ENCODE results near the gene IL4R. TPM values are rescaled to one million over a fixed set of nuclear protein-coding genes. Genes with fewer than 3 reads are reported as not detected.

IL4R gene
- total and polyA plus RNA-seq, 2 of the 13 experiments (the other 11 are each of a cell fraction or from before 2014, with no cell fraction given): 15.9 to 49.6 TPM

DNA sequence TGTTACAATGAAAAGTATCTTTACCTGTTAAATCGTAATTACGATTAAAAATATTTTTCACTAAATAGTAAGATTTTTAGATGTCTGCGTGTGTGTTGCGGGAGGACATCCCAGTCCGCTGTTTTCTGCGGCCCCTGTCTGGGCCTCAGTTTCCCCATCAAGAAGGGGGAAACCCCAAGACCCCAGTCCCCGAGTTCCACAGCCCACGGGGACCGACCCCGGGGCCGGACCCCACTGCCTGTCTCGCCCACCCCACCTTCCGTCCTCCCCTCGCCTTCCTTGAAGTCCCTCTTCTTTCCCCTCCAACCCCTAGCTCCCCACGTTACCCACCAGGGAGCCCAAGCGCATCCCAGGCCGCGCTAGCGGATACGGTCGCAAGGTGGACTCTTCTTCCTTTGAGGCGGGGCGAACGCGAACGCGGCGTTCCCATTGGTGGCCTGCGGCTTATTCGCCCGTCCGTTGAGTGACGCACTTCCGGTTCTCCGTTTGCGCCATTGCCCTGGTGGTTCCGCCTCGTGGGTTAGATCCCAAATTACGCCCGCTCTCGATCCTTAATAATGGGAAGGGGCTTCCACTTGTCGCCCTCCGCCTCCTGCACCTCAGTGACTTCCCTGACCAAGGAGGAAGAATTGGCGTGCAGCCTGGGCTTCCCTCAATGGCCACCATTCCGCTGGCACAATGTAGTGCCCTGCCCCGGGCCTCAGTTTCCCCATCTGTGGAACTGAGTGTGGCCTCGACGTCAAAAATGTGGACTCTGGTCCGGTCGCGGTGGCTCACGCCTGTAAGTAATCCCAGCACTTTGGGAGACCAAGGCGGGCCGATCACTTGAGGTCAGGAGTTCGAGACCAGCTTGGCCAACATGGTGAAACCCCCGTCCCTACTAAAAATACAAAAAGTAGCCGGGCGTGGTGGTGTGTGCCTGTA is 45.1 kb upstream of the IL4R start, which contains the start of gene NSMCE1 (continued):
- TF ChIP-seq, protein P1, sequence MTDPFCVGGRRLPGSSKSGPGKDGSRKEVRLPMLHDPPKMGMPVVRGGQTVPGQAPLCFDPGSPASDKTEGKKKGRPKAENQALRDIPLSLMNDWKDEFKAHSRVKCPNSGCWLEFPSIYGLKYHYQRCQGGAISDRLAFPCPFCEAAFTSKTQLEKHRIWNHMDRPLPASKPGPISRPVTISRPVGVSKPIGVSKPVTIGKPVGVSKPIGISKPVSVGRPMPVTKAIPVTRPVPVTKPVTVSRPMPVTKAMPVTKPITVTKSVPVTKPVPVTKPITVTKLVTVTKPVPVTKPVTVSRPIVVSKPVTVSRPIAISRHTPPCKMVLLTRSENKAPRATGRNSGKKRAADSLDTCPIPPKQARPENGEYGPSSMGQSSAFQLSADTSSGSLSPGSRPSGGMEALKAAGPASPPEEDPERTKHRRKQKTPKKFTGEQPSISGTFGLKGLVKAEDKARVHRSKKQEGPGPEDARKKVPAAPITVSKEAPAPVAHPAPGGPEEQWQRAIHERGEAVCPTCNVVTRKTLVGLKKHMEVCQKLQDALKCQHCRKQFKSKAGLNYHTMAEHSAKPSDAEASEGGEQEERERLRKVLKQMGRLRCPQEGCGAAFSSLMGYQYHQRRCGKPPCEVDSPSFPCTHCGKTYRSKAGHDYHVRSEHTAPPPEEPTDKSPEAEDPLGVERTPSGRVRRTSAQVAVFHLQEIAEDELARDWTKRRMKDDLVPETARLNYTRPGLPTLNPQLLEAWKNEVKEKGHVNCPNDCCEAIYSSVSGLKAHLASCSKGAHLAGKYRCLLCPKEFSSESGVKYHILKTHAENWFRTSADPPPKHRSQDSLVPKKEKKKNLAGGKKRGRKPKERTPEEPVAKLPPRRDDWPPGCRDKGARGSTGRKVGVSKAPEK (CRISPR knock-in tag; IDR thresholded peaks at IDR 0.05; ENCODE audit: borderline replicate concordance): no peak; the same call in 1 of the 2 replicates
- TF ChIP-seq ELF3 (CRISPR knock-in tag; IDR thresholded peaks at IDR 0.05): peak; percentile 69
- TF ChIP-seq DNMT3B (CRISPR knock-in tag; conservative IDR thresholded peaks at IDR 0.05): 0 out of 2 replicates have a peak, but pooled peaks have one; percentile 27
- peak; percentile 44 for TF ChIP-seq RBM39 (IDR thresholded peaks at IDR 0.05; ENCODE audit: low read depth, low read length, poor library complexity, severe bottlenecking)
- TF ChIP-seq, protein P2, sequence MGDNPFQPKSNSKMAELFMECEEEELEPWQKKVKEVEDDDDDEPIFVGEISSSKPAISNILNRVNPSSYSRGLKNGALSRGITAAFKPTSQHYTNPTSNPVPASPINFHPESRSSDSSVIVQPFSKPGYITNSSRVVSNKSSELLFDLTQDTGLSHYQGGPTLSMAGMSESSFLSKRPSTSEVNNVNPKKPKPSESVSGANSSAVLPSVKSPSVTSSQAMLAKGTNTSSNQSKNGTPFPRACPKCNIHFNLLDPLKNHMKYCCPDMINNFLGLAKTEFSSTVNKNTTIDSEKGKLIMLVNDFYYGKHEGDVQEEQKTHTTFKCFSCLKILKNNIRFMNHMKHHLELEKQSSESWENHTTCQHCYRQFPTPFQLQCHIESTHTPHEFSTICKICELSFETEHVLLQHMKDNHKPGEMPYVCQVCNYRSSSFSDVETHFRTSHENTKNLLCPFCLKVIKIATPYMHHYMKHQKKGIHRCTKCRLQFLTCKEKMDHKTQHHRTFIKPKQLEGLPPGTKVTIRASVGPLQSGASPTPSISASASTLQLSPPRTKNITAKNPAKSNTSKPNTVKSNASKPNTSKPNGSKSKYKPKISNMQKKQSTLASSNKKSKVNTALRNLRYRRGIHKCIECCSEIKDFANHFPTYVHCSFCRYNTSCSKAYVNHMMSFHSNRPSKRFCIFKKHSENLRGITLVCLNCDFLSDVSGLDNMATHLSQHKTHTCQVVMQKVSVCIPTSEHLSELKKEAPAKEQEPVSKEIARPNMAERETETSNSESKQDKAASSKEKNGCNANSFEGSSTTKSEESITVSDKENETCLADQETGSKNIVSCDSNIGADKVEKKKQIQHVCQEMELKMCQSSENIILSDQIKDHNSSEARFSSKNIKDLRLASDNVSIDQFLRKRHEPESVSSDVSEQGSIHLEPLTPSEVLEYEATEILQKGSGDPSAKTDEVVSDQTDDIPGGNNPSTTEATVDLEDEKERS (CRISPR knock-in tag; IDR thresholded peaks at IDR 0.05): peak; percentile 37; the same call in 1 of the 2 replicates
- peak; percentile 96 for TF ChIP-seq CREB1 (IDR thresholded peaks at IDR 0.05)
- peak; percentile 98 for TF ChIP-seq CREB1 (CRISPR knock-in tag; IDR thresholded peaks at IDR 0.05)
- no peak for TF ChIP-seq CBFB (CRISPR knock-in tag; IDR thresholded peaks at IDR 0.05)
- no peak for TF ChIP-seq NPAS2 (CRISPR knock-in tag; IDR thresholded peaks at IDR 0.05; ENCODE audit: borderline replicate concordance)
- TF ChIP-seq ZNF207 (IDR thresholded peaks at IDR 0.05; ENCODE audit: borderline replicate concordance): no peak
- no peak; the same call in 1 of the 2 replicates for TF ChIP-seq MZF1 (CRISPR knock-in tag; IDR thresholded peaks at IDR 0.05; ENCODE audit: borderline replicate concordance)
- TF ChIP-seq BRCA1 (CRISPR knock-in tag; IDR thresholded peaks at IDR 0.05): peak; percentile 62
- TF ChIP-seq FOSL2 (CRISPR knock-in tag; IDR thresholded peaks at IDR 0.05): peak; percentile 69
- TF ChIP-seq ZNF816 (CRISPR knock-in tag; IDR thresholded peaks at IDR 0.05; ENCODE audit: borderline replicate concordance): peak; percentile 97
- TF ChIP-seq, protein P3, sequence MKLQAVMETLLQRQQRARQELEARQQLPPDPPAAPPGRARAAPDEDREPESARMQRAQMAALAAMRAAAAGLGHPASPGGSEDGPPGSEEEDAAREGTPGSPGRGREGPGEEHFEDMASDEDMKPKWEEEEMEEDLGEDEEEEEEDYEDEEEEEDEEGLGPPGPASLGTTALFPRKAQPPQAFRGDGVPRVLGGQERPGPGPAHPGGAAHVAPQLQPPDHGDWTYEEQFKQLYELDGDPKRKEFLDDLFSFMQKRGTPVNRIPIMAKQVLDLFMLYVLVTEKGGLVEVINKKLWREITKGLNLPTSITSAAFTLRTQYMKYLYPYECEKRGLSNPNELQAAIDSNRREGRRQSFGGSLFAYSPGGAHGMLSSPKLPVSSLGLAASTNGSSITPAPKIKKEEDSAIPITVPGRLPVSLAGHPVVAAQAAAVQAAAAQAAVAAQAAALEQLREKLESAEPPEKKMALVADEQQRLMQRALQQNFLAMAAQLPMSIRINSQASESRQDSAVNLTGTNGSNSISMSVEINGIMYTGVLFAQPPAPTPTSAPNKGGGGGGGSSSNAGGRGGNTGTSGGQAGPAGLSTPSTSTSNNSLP (IDR thresholded peaks at IDR 0.05; ENCODE audit: low read depth, low read length): no peak; the same call in 1 of the 2 replicates
- peak; percentile 76; the same call in 1 of the 2 replicates for TF ChIP-seq TP53 (CRISPR knock-in tag; conservative IDR thresholded peaks at IDR 0.05)
- TF ChIP-seq ZNF337 (CRISPR knock-in tag; IDR thresholded peaks at IDR 0.05; ENCODE audit: borderline replicate concordance, low read depth): no peak
- no peak for TF ChIP-seq ZNF121 (CRISPR knock-in tag; IDR thresholded peaks at IDR 0.05)
- TF ChIP-seq ATAD3A (CRISPR knock-in tag; IDR thresholded peaks at IDR 0.05): no peak
- TF ChIP-seq NFYB (CRISPR knock-in tag; IDR thresholded peaks at IDR 0.05): peak; percentile 94
- 0 out of 2 replicates have a peak, but pooled peaks have one; percentile 34 for TF ChIP-seq ZNF841 (CRISPR knock-in tag; IDR thresholded peaks at IDR 0.05; ENCODE audit: borderline replicate concordance)

Measured in HepG2 (cell line).